Hepatocyte (in vitro differentiated cells): Measurements from ENCODE around the gene UBAP1. TPM values are rescaled to one million over a fixed set of nuclear protein-coding genes. Genes with fewer than 3 reads are reported as not detected.
"Not testable (repeated sequence)": the region's sequence is repeated elsewhere in the genome, so short reads cannot be mapped to it uniquely, and the experiment has no call there.

ENCODE experiments used
- DNase-seq: peaks from one replicate; pipeline ENCODE4 v3.0.0-alpha.2; 2016; ENCODE audit warnings: low spot score
- H2AFZ ChIP-seq: fragments of 200-600 bp; sonication (generic); 2 replicates; pipeline ENCODE4 v1.6.0; 2016; ENCODE audit warnings: antibody characterized with exemption, mild to moderate bottlenecking
- H3K27ac ChIP-seq: fragments of 200-600 bp; sonication (generic); 2 replicates; pipeline ENCODE4 v1.5.1; 2016; ENCODE audit warnings: mild to moderate bottlenecking
- H3K27me3 ChIP-seq: fragments of 200-600 bp; sonication (generic); 2 replicates; pipeline ENCODE4 v1.6.1; 2016
- H3K36me3 ChIP-seq: fragments of 200-600 bp; sonication (generic); replicated peaks from 2 replicates; pipeline ENCODE4 v1.5.1; 2016; ENCODE audit warnings: low read depth; ENCODE audit not compliant: insufficient read depth
- H3K4me1 ChIP-seq: fragments of 200-600 bp; sonication (generic); 2 replicates; pipeline ENCODE4 v1.5.1; 2016; ENCODE audit warnings: mild to moderate bottlenecking, moderate library complexity; ENCODE audit not compliant: insufficient read depth
- H3K4me2 ChIP-seq: fragments of 200-600 bp; sonication (generic); 2 replicates; pipeline ENCODE4 v1.6.0; 2016
- H3K4me3 ChIP-seq: fragments of 200-600 bp; sonication (generic); 2 replicates; pipeline ENCODE4 v1.5.1; 2016; ENCODE audit warnings: mild to moderate bottlenecking
- H3K79me2 ChIP-seq: fragments of 200-600 bp; sonication (generic); 2 replicates; pipeline ENCODE4 v1.6.0; 2017; ENCODE audit warnings: mild to moderate bottlenecking
- H3K9me2 ChIP-seq: fragments of 200-600 bp; sonication (generic); replicated peaks from 2 replicates; pipeline ENCODE4 v1.6.0; 2017; ENCODE audit warnings: mild to moderate bottlenecking; ENCODE audit not compliant: insufficient read depth
- H3K9me3 ChIP-seq: fragments of 200-600 bp; sonication (generic); 2 replicates; pipeline ENCODE4 v1.5.1; 2016; ENCODE audit warnings: low read depth, mild to moderate bottlenecking
- H4K20me1 ChIP-seq: fragments of 200-600 bp; sonication (generic); 2 replicates; pipeline ENCODE4 v1.6.0; 2016; ENCODE audit warnings: mild to moderate bottlenecking; ENCODE audit not compliant: insufficient read depth, poor library complexity, severe bottlenecking
- EZH2 ChIP-seq: fragments of 200-600 bp; sonication (generic); IDR thresholded peaks from 2 replicates; pipeline ENCODE4 v1.6.1; 2016; ENCODE audit warnings: antibody characterized with exemption, mild to moderate bottlenecking, borderline replicate concordance
- EZH2phosphoT487 ChIP-seq: fragments of 200-600 bp; sonication (generic); IDR thresholded peaks from one replicate; pipeline ENCODE4 v1.6.1; 2018; ENCODE audit warnings: antibody characterized with exemption, mild to moderate bottlenecking, low read depth, moderate library complexity; ENCODE audit not compliant: unreplicated experiment, severe bottlenecking
- WGBS: methylation state at CpG from one replicate; pipeline ENCODE4 v1.1.6; 2016; ENCODE audit warnings: low lambda C conversion rate; ENCODE audit errors: missing lambda C conversion rate; 5-methylcytosine and 5-hydroxymethylcytosine counted together
- polyA plus RNA-seq: library from polyadenylated mRNA; unstranded; fragments of >200 nt; fragmentation: Nextera tagmentation; extraction: Ambion mirVana; gene quantifications from 2 replicates; pipeline ENCODE4 v1.2.1, GENCODE V29; 2016
- total RNA-seq: library from RNA; depleted of rRNA; stranded (reverse); fragments of >200 nt; gene quantifications from 2 replicates; pipeline ENCODE4 v1.2.3, GENCODE V29; 2014
- TF ChIP-seq, protein P1 (sequence below): fragments of 200-600 bp; sonication (generic); IDR thresholded peaks from 2 replicates; pipeline ENCODE4 v1.5.1; 2016; ENCODE audit warnings: antibody characterized with exemption, mild to moderate bottlenecking; ENCODE audit not compliant: poor library complexity

Gene UBAP1
- total and polyA plus RNA-seq, 2 experiments from 2014 or later, result 38.0 to 49.7 TPM

DNA sequence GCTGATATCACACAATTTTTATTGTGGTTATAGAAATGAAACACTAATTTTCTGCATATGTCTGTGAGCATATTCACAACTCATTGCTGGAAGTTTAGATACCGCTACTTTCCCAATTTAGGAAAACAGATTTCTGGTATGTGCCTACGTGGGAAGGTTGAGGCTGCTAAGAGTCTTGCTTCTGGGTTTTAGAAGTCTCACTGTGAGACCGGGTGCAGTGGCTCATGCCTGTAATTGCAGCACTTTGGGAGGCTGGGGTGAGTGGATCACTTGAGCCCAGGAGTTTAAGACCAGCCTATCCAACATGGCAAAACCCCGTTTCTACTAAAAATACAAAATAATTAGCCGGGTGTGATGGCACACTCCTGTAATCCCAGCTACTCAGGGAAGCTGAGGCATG is 39.6 kb downstream of the UBAP1 start:
- 82% methylated on average over 5 of the region's 5 CpGs for WGBS
- DNase-seq, result no peak
- H3K27me3 ChIP-seq, result no peaks in the 10 kb centered on the region
- no peak overlapping the region for H2AFZ ChIP-seq
- no peak overlapping the region for H3K27ac ChIP-seq
- no peaks in the 10 kb centered on the region for H3K9me2 ChIP-seq
- no peak overlapping the region for H3K4me2 ChIP-seq
- no peaks in the 10 kb centered on the region for H3K36me3 ChIP-seq
- TF ChIP-seq, protein P1, sequence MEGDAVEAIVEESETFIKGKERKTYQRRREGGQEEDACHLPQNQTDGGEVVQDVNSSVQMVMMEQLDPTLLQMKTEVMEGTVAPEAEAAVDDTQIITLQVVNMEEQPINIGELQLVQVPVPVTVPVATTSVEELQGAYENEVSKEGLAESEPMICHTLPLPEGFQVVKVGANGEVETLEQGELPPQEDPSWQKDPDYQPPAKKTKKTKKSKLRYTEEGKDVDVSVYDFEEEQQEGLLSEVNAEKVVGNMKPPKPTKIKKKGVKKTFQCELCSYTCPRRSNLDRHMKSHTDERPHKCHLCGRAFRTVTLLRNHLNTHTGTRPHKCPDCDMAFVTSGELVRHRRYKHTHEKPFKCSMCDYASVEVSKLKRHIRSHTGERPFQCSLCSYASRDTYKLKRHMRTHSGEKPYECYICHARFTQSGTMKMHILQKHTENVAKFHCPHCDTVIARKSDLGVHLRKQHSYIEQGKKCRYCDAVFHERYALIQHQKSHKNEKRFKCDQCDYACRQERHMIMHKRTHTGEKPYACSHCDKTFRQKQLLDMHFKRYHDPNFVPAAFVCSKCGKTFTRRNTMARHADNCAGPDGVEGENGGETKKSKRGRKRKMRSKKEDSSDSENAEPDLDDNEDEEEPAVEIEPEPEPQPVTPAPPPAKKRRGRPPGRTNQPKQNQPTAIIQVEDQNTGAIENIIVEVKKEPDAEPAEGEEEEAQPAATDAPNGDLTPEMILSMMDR, result no peak
- TF ChIP-seq EZH2, result no peak
- TF ChIP-seq EZH2phosphoT487, result no peak
- H4K20me1 ChIP-seq, result peaks cover 42% of the 10 kb centered on the region
- no peak overlapping the region for H3K4me3 ChIP-seq
- H3K79me2 ChIP-seq, result peaks cover 68% of the 10 kb centered on the region
- no peaks in the 10 kb centered on the region for H3K9me3 ChIP-seq
- H3K4me1 ChIP-seq, result no peaks in the 10 kb centered on the region

DNA sequence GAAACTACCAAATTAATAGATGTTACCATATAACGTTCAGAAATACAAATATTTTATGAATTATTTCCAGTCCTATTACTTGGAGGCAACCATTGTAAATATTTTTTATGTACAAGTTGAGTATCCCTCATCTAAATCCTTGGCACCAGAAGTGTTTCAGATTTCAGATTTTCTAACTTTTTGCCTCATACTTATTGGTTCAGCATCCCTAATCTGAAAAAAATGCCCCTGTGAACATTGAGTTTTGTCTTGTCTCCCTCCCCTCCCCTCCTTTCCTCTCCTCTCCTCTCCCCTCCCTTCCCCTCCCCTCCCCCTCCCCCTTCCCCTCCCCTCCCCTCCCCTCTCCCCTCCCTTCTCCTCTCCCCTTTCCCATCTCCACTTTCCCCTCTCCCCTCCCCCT is 40.6 kb downstream of the UBAP1 start:
- peaks cover 39% of the 10 kb centered on the region for H4K20me1 ChIP-seq
- 100% methylated on average over 1 of the region's 1 CpG for whole genome bisulfite sequencing
- no peaks in the 10 kb centered on the region for H3K27me3 ChIP-seq
- H3K4me1 ChIP-seq, result no peaks in the 10 kb centered on the region
- H3K4me3 ChIP-seq, result no peak overlapping the region
- peaks cover 69% of the 10 kb centered on the region for H3K79me2 ChIP-seq
- H3K4me2 ChIP-seq, result no peak overlapping the region
- no peak for DNase-seq
- H3K36me3 ChIP-seq, result no peaks in the 10 kb centered on the region
- no peak overlapping the region for H2AFZ ChIP-seq
- TF ChIP-seq EZH2, result no peak
- H3K9me2 ChIP-seq, result no peaks in the 10 kb centered on the region
- no peaks in the 10 kb centered on the region for H3K9me3 ChIP-seq
- H3K27ac ChIP-seq, result no peak overlapping the region

DNA sequence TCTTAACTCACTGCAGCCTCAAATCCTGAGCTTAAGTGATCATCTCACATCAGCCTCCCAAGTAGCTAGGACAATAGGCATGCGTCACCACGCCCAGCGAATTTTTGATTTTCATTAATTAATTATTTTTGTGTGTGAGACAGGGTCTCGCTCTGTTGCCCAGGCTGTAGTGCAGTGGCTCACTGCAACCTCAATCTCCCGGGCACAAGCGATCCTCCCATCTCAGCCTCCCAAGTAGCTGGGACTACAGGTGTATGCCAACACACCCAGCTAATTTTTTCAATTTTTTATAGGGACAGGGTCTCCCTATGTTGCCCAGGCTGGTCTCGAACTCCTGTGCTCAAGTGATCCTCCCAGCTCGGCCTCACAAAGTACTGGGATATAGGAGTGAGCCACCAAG is 41.4 kb downstream of the UBAP1 start:
- H3K4me1 ChIP-seq, result no peaks in the 10 kb centered on the region
- H4K20me1 ChIP-seq, result peaks cover 36% of the 10 kb centered on the region
- no peak overlapping the region for H3K27ac ChIP-seq
- H3K79me2 ChIP-seq, result peaks cover 69% of the 10 kb centered on the region
- H3K9me3 ChIP-seq, result no peaks in the 10 kb centered on the region
- DNase-seq, result no peak
- no peak overlapping the region for H2AFZ ChIP-seq
- H3K36me3 ChIP-seq, result no peaks in the 10 kb centered on the region
- H3K4me3 ChIP-seq, result no peak overlapping the region
- H3K27me3 ChIP-seq, result no peaks in the 10 kb centered on the region
- WGBS, result 98% methylated on average over 8 of the region's 8 CpGs
- no peak for TF ChIP-seq EZH2phosphoT487
- no peak for TF ChIP-seq EZH2
- TF ChIP-seq, protein P1, result no peak
- H3K9me2 ChIP-seq, result no peaks in the 10 kb centered on the region
- H3K4me2 ChIP-seq, result no peak overlapping the region

DNA sequence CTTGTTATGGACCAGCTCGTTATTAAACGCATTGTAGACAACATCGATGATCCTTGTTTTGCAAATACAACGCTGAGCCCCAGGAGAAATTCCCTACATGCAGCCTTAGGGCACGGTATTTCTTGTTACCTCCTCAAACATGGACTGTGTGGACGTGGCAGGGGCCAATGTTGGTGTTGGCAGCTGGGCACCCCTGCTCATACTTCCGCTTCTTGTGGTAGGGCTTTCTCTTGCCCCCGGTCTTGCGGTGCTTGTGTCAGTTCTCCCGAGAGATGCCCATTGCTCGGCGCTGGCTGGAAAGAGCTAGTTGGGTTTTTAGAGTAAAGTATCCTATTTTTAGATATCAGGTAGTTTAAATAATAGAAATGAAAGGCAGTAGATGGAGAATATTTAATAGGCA is 45.5 kb downstream of the UBAP1 start:
- Histone ChIP-seq H3K4me3 (no peak overlapping the region), H3K36me3 (no peaks in the 10 kb centered on the region), H3K4me2 (no peak overlapping the region), H3K27ac (no peak overlapping the region), H3K79me2 (peaks cover 68% of the 10 kb centered on the region), H3K9me2 (no peaks in the 10 kb centered on the region), H3K4me1 (no peaks in the 10 kb centered on the region), H3K27me3 (no peaks in the 10 kb centered on the region), H4K20me1 (peaks cover 25% of the 10 kb centered on the region), H3K9me3 (no peaks in the 10 kb centered on the region), H2AFZ (no peak overlapping the region)
- TF ChIP-seq EZH2phosphoT487, result no peak
- no peak for TF ChIP-seq EZH2
- TF ChIP-seq, protein P1, result no peak
- DNase-seq, result no peak
- WGBS, result 95% methylated on average over 12 of the region's 12 CpGs

DNA sequence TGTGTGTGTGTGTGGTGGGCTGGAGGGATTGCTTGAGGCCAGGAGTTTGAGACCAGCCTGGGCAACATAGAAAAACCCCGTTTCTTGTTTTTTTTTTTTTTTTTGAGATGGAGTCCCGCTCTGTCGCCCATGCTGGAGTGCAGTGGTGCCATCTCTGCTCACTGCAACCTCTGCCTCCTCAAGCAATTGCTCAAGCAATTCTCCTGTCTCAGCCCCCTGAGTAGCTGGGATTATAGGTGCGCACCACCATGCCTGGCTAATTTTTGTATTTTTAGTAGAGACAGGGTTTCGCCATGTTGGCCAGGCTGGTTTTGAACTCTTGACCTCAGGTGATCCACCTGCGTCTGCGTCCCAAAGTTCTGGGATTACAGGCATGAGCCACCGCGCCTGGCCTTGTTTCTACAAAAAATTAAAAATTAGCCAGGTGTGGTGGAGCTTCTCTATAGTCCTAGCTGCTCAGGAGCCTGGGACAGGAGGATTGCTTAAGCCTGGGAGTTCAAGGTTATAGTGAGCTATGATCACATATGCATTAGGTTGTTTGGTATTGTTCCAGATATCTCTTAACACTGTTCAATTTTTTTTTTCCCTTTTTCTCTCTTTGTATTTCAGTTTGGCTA is 47.4 kb downstream of the UBAP1 start:
- H3K9me2 ChIP-seq, H3K9me3 ChIP-seq, H3K27ac ChIP-seq, H3K36me3 ChIP-seq, H3K4me1 ChIP-seq, H3K4me3 ChIP-seq, H2AFZ ChIP-seq, H3K27me3 ChIP-seq, H3K4me2 ChIP-seq: not testable (repeated sequence)
- DNase-seq, result peak; percentile 30
- 80% methylated on average over 8 of the region's 9 CpGs for WGBS
- peaks cover 74% of the 10 kb centered on the region for H3K79me2 ChIP-seq
- H4K20me1 ChIP-seq, result peaks cover 22% of the 10 kb centered on the region
